ENCODE measurements around the gene TUBGCP6. TPM values are rescaled to one million over a fixed set of nuclear protein-coding genes. Genes with fewer than 3 reads are reported as not detected.

Gene TUBGCP6
- total and polyA plus RNA-seq, 5 donors, result 20.4 to 22.8 (median 22.6) TPM

DNA sequence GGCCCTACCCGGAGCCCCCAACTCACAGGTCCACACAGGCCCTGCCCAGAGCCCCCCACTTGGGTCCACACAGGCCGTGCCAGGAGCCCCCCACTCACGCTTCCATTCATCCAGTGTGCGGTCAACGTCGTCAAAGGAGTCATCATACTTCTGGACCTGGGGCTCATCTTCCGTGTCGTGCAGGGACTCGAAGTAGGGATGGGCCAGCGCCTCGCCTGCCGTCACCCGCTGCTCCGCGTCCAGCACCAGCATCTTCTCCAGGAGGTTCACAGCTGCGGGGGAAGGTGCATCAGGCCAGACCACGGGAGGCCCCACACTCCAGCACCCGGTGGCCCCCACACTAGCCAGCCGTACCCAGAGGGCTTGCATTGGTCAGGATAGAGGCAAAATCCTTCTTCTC lies 10.3 kb upstream of the TUBGCP6 start:
- intact Hi-C loops (cut with DNase I), result no loop called here
- Histone ChIP-seq H3K9me3 (ENCODE audit: control insufficient read depth, low read length) (no peaks in the 10 kb centered on the region), H3K4me3 (ENCODE audit: low read length) (no peak overlapping the region), H3K27me3 (ENCODE audit: control insufficient read depth, insufficient read depth) (no peaks in the 10 kb centered on the region), H3K27ac (ENCODE audit: low read length) (no peak overlapping the region), H3K4me1 (ENCODE audit: control insufficient read depth, insufficient read depth, low read length) (peaks cover 3% of the 10 kb centered on the region)
- ATAC-seq (no peak), DNase-seq (peak in 2 of 3 donors; percentile 15 to 58)
- WGBS, result 88% methylated on average over 19 of the region's 19 CpGs

DNA sequence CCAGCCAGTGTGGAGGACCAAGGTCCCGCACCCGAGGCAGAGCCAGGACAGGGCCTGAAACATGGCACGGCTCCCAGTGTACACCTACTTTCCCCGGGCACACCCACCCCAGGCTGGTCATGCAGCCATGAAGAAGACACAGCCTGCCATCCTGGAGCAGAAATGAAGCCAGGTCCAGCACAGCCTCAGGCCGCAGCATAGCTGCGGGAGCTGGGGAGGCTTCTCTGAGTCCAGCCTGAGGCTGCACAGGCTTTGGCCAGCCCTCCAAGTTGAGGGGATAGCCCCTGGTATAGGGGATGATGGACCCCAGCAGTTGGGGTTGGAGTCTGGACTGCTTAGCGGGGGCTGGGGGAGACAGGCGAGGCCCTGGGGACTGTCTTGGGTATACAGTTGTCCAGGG lies 9.1 kb upstream of the TUBGCP6 start:
- DNase-seq (peak in 2 of 3 donors; percentile 42 to 56), ATAC-seq (no peak)
- Histone ChIP-seq H3K27me3 (ENCODE audit: control insufficient read depth, insufficient read depth) (no peaks in the 10 kb centered on the region), H3K27ac (ENCODE audit: low read length) (no peak overlapping the region), H3K9me3 (ENCODE audit: control insufficient read depth, low read length) (no peaks in the 10 kb centered on the region), H3K4me1 (ENCODE audit: control insufficient read depth, insufficient read depth, low read length) (peaks cover 5% of the 10 kb centered on the region), H3K4me3 (ENCODE audit: low read length) (no peak overlapping the region)
- 74% methylated on average over 8 of the region's 8 CpGs for WGBS
- intact Hi-C loops (cut with DNase I), result loop anchor here in 2 of 4 donors (5.0 kb wide), 1 partner anchor 88 kb away; the partner anchor contains the start of gene PPP6R2 (in 2 of the 2)

DNA sequence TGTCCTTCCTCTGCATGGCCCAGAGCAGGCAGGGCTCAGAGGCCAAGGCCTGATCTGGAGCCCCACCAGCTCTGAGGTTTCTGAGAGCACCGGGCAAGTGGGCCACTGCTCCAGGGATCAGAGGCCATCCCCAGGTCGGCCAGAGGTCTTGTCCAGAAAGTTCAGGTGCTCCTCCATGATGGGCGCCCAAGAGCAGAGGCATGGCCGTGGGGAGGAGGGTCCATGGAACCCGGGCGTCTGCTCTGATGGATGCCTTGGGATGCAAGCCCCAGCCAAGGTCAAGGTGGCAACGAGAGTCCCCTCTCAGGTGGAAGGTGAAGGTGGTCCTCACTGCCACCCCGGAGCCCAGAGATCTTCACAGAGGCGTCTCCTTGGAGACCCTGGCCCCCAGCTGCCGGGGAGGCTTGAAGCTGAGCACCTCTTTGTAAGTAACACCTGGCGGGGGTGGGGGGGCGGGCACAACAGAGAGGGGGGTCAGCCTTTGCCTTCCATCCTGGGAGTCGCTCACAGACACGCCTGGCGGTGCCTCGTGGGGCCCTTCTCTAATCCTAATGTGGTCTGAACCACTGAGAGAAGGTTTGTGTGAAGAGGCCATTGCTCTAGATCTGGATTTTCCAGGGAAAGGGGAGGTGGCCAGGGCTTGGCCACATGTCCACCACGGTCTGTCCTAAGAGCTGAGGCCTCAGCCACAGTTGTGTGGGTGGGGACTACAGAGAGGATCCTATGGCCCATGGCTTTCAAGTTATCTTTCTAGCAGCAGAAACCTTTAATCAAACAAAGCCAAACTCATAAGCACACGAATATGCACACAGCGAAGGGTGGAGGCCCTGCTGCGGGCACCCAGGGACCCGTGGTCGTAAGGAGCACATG lies 8.5 kb upstream of the TUBGCP6 start:
- no peaks in the 10 kb centered on the region for H3K27me3 ChIP-seq (ENCODE audit: control insufficient read depth, insufficient read depth)
- no peaks in the 10 kb centered on the region for H3K9me3 ChIP-seq (ENCODE audit: control insufficient read depth, low read length)
- DNase-seq (peak in 2 of 3 donors; percentile 48 to 61), ATAC-seq (no peak)
- H3K4me1 ChIP-seq (ENCODE audit: control insufficient read depth, insufficient read depth, low read length), result peaks cover 5% of the 10 kb centered on the region
- no peak overlapping the region for H3K27ac ChIP-seq (ENCODE audit: low read length)
- no peak overlapping the region for H3K4me3 ChIP-seq (ENCODE audit: low read length)
- intact Hi-C loops (cut with DNase I), result loop anchor here in 2 of 4 donors (5.0 kb wide), 1 partner anchor 89 kb away; the partner anchor contains the start of gene PPP6R2 (in 2 of the 2)
- 86% methylated on average over 22 of the region's 22 CpGs for WGBS

DNA sequence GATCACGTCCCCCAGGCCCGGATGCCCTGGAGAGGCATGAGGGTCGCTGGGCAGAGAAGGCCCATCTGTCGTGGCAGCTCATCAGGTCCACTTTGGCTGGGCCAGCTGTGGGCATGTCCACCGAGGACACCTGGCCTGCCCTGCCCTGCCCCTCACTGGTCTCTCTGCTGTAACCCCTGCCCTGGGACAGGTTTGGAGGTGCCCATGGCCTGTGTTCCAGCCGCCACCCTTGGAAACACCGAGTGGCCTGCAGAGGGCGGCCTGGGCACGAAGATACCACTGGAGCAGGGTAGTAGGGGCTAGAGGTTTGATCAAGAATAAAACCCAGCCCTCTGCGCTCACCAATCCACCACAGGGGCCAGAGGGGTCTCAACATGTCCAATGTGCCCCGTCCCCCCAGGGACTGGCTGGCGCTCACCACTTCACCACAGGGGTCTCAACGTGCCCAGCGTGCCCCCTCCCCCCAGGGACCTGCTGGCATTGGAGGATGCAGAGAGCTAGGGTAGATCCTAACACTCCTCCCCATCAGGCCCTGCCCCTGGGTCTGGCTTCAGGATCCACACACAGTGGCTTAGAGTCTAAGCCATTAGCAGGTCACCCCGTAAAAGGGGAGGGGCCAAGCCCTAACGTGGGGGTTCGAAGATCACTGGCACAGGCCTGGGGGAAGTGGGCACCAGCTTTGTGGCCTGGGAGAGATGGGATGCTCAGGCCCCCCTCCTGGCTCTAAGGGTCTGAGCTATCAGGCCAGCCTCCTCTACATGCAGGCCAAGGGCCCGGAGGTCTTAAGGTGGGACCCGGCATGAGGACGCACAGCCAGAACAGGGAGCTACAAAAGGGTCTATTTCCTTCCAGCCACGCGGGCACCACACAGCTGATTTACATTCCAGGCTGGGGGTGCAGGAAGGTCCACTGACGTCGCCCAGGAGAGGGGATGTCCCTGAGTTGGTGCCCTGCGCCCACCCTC lies 7.5 kb upstream of the TUBGCP6 start:
- no peaks in the 10 kb centered on the region for H3K9me3 ChIP-seq (ENCODE audit: control insufficient read depth, low read length)
- DNase-seq (peak; percentile 72 to 90 (median 89)), ATAC-seq (peak; percentile 68 to 73)
- no peak overlapping the region for H3K27ac ChIP-seq (ENCODE audit: low read length)
- no peak overlapping the region for H3K4me3 ChIP-seq (ENCODE audit: low read length)
- H3K4me1 ChIP-seq (ENCODE audit: control insufficient read depth, insufficient read depth, low read length), result peaks cover 5% of the 10 kb centered on the region
- intact Hi-C loops (cut with DNase I), result loop anchor here in 2 of 4 donors (5.0 kb wide), 1 partner anchor 90 kb away; the partner anchor contains the start of gene PPP6R2 (in 2 of the 2)
- 52% methylated on average over 25 of the region's 25 CpGs for WGBS
- no peaks in the 10 kb centered on the region for H3K27me3 ChIP-seq (ENCODE audit: control insufficient read depth, insufficient read depth)

DNA sequence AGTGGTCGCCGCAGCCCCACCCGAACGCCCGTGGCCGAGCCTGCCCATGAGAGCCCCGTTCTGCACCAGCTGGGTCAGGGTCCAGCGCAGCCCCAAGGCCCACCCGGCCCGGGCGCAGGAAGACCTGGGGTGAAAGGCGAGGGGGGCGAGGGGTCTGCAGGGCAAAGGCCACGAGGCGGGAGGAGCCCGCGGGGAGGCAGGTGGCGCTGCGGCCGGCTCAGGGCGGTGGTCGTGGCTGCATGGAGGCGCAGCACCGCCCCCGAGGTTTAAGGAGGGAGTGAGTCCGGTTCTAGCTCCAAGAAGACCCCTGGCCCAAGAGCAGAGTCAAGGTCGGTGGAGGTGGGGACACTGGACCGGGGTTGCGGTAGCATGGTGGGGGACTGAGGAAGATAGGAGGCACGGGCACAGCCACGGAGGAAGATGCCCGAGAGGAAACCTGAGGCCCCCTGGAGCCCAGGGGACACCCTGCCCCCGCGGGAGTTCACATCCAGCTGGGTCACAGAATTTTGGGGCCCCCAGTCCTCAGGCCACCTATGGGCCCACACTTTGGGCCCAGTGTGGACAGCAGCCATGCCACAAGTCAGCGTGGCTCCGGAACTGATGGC lies 6.8 kb upstream of the TUBGCP6 start:
- Histone ChIP-seq H3K9me3 (ENCODE audit: control insufficient read depth, low read length) (no peaks in the 10 kb centered on the region), H3K27me3 (ENCODE audit: control insufficient read depth, insufficient read depth) (no peaks in the 10 kb centered on the region), H3K27ac (ENCODE audit: low read length) (no peak overlapping the region), H3K4me3 (ENCODE audit: low read length) (peak overlapping the region; percentile 53), H3K4me1 (ENCODE audit: control insufficient read depth, insufficient read depth, low read length) (peaks cover 5% of the 10 kb centered on the region)
- WGBS, result 13% methylated on average over 36 of the region's 36 CpGs
- DNase-seq (no peak), ATAC-seq (peak in 1 of 2 donors; percentile 0)
- intact Hi-C loops (cut with DNase I), result loop anchor here in 2 of 4 donors (5.0 kb wide), 1 partner anchor 91 kb away; the partner anchor contains the start of gene PPP6R2 (in 2 of the 2)

DNA sequence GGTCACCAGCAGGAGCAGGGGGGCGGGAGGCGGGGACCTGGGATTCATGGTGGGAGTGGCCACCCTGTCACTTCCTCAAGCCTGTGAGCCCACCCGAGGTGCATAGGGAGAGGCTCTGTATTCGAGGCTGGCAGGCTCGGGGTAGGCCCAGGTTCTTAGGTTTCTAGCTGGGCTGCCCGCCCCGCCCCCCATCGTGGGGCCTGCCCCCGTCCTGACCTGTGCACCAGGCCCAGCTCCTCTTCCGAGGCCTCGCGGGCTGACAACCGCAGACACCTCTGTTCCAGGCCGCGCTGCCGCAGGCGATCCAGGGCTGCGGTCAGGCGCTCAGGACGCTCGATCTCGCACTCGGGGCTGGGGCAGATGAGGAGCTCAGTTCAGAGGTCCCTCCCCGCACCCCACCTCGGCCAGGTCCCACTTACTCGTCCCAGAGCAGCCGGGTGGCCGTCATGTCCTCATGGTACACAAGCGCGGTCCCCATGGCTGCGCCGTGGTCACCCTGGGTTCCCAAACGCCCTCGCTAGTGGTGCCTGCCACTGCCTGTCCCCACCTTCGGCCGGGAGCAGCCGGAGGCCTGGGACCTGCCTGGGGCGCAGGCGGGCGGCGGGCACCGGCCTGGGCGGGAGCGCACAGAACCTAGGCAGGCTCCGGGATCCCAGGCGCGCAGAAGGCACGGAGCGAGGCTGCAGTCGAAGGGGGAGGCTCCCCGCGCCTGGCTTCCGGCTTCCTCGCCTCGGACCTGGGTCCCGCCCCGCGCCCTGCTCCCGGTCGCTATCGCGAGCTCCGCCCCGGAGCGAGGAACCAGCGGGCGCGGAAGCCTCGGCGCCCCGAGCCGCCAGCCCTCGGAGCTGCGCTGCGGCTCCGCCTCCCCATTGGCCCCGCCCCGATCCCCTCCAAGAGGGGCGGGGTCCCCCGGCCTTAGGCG lies 6.0 kb upstream of the TUBGCP6 start, which contains the start of gene HDAC10:
Gene HDAC10, minus strand, starts transcription at position 711 of the 922 bp plus-strand sequence. Its CDS starts 233 bp downstream, at position 478.
- Histone ChIP-seq H3K4me1 (ENCODE audit: control insufficient read depth, insufficient read depth, low read length) (peaks cover 5% of the 10 kb centered on the region), H3K9me3 (ENCODE audit: control insufficient read depth, low read length) (no peaks in the 10 kb centered on the region), H3K4me3 (ENCODE audit: low read length) (peak within 1 kb of the TSS; percentile 53), H3K27me3 (ENCODE audit: control insufficient read depth, insufficient read depth) (no peaks in the 10 kb centered on the region), H3K27ac (ENCODE audit: low read length) (no peak within 1 kb of the TSS)
- peak; percentile 86 to 95 (median 94) for DNase-seq
- ATAC-seq, result peak; percentile 79 to 81
- intact Hi-C loops (cut with DNase I), result loop anchor here in 2 of 4 donors (5.0 kb wide), 1 partner anchor 91 kb away; the partner anchor contains the start of gene PPP6R2 (in 2 of the 2)
- 1% methylated on average over 81 of the region's 81 CpGs for WGBS

DNA sequence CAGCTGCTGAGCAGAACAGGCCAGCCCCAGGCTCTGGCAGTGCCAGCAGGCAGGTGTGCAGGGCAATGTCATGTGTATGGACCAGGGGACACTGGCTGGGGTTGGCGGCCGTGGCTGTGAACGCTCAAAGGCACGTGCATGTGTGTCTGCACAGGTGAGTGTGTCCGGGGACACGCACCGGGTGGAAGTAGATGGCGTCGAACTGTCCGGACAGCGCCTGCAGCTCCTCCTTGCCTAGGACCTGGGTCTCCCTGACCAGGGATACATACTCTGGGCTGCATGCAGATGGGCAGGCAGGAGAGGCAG lies 5.4 kb upstream of the TUBGCP6 start:
- no peak overlapping the region for H3K27ac ChIP-seq (ENCODE audit: low read length)
- no peak for ATAC-seq
- 78% methylated on average over 11 of the region's 11 CpGs for WGBS
- no peaks in the 10 kb centered on the region for H3K9me3 ChIP-seq (ENCODE audit: control insufficient read depth, low read length)
- H3K4me1 ChIP-seq (ENCODE audit: control insufficient read depth, insufficient read depth, low read length), result peaks cover 5% of the 10 kb centered on the region
- no peak overlapping the region for H3K4me3 ChIP-seq (ENCODE audit: low read length)
- no peaks in the 10 kb centered on the region for H3K27me3 ChIP-seq (ENCODE audit: control insufficient read depth, insufficient read depth)
- intact Hi-C loops (cut with DNase I), result loop anchor here in 2 of 4 donors (5.0 kb wide), 1 partner anchor 92 kb away; the partner anchor contains the start of gene PPP6R2 (in 2 of the 2)
- peak in 2 of 3 donors; percentile 27 to 73 for DNase-seq

DNA sequence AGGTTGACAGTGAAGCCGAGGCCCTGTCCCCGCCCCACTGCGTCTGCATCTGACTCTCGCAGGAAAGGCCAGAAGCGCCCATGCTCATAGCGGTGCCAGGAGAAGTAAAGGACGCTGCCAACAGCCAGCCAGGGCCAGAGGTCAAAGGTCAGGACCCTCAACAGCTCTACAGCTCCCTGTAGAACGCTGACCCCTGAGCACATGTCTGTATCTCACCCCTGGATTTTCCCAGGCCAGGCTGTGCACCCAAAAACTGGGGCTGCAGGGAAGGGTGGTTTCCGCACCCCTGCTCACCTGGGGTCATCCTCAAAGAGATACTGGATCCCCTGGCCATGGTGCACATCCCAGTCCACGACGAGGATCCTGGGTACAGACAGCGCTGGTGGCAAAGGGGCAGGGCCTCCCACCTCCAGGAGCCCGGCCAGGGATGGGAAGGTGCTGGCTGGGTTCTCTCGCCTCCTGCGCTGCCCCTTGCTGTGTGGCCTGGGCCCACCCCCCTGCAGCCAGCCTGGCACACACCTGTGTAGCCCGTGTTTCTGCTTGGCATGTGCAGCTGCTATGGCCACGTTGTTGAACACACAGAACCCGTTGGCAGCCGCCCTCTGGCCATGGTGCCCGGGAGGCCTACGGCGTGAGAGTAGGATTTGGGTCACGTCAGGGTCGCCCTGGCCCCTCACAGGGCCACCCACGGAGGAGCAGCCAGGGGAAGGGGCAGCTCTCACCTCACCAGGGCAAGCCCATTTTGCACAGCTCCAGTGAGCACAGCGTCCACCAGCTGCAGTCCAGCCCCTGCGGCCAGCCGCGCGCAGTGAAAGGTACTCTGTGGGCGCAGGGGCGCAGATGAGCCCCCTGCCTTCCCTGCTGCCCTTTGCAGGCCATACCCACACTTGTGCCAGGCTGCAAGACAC lies 4.8 kb upstream of the TUBGCP6 start:
- ATAC-seq (no peak), DNase-seq (peak; percentile 19 to 56 (median 50))
- Histone ChIP-seq H3K9me3 (ENCODE audit: control insufficient read depth, low read length) (no peaks in the 10 kb centered on the region), H3K4me3 (ENCODE audit: low read length) (no peak overlapping the region), H3K27ac (ENCODE audit: low read length) (no peak overlapping the region), H3K4me1 (ENCODE audit: control insufficient read depth, insufficient read depth, low read length) (peaks cover 5% of the 10 kb centered on the region), H3K27me3 (ENCODE audit: control insufficient read depth, insufficient read depth) (no peaks in the 10 kb centered on the region)
- intact Hi-C loops (cut with DNase I), result loop anchor here in 3 of 4 donors (5.0 to 10.0 kb wide), 2 partner anchors 93 to 255 kb away; partner anchors contain the start of genes PPP6R2 (in 3 of the 3), LMF2 (in 1 of the 3) and NCAPH2 (in 1 of the 3)
- 89% methylated on average over 32 of the region's 32 CpGs for WGBS

Data from right cardiac atrium (tissue), 5 donors.